PC-9 (cell line): Measurements from ENCODE around the gene AIP.

Source experiments
- EZH2 ChIP-seq: fragments of 200-600 bp; sonication (generic); IDR thresholded peaks from 2 replicates; pipeline ENCODE4 v1.8.0; 2017; ENCODE audit warnings: antibody characterized with exemption, low read depth
- TF ChIP-seq, protein P1 (sequence below): fragments of 200-600 bp; sonication (generic); conservative IDR thresholded peaks from 2 replicates; pipeline ENCODE4 v1.6.1; 2017; ENCODE audit warnings: mixed run types, antibody characterized with exemption, mild to moderate bottlenecking, moderate library complexity

DNA sequence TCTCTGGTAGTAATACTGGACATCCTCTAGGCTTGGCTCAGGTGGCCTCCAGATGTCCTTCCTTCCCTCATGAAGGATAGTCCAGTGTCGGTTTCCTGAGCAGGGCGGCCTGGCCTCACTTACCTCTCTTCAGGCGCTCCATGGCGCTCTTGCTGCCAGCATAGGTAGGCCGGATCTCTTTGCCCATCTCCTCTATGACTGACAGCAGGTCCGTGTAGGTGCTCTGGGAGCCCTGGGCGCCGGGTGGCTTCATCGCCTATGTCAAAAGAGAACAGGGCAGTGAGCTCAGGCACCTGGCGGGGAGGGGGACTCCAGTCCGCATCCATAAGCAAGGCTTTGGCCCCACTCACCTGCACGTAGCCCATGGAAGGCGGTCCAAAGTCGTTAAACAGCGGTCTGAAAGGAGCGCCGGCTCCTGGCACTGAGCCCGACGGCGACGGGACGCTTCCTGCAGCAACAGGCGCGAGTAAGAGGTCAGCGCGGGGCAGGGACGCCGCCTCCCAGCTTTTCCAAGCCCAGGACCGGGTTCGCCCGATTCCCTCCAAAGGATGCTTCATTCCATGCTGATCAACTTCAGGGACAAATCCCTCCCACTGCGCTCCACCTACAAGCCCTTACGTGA lies 24.5 kb downstream of the AIP start:
- TF ChIP-seq, protein P1, sequence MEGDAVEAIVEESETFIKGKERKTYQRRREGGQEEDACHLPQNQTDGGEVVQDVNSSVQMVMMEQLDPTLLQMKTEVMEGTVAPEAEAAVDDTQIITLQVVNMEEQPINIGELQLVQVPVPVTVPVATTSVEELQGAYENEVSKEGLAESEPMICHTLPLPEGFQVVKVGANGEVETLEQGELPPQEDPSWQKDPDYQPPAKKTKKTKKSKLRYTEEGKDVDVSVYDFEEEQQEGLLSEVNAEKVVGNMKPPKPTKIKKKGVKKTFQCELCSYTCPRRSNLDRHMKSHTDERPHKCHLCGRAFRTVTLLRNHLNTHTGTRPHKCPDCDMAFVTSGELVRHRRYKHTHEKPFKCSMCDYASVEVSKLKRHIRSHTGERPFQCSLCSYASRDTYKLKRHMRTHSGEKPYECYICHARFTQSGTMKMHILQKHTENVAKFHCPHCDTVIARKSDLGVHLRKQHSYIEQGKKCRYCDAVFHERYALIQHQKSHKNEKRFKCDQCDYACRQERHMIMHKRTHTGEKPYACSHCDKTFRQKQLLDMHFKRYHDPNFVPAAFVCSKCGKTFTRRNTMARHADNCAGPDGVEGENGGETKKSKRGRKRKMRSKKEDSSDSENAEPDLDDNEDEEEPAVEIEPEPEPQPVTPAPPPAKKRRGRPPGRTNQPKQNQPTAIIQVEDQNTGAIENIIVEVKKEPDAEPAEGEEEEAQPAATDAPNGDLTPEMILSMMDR, result no peak
- TF ChIP-seq EZH2, result no peak
